Measurements from ENCODE around the gene TMEM229B. TPM values are rescaled to one million over a fixed set of nuclear protein-coding genes. Genes with fewer than 3 reads are reported as not detected.
"Not testable (repeated sequence)": the region's sequence is repeated elsewhere in the genome, so short reads cannot be mapped to it uniquely, and the experiment has no call there.

The TMEM229B gene
- total RNA-seq, 1 donor from 2014 or later = 1.8 TPM

GRCh38 chr14:67456732-67457131 lies 31.8 kb downstream of the TMEM229B start:
- H3K27me3 Mint-ChIP-seq (ENCODE audit: insufficient read depth) = peaks cover 10% of the 10 kb centered on the region
- no peaks in the 10 kb centered on the region for H3K36me3 Mint-ChIP-seq (ENCODE audit: low read depth)
- H3K27ac Mint-ChIP-seq = no peak overlapping the region
- H3K4me1 Mint-ChIP-seq (ENCODE audit: low read depth) = peaks cover 6% of the 10 kb centered on the region
- peaks cover 3% of the 10 kb centered on the region for H3K9me3 Mint-ChIP-seq
- intact Hi-C loops (cut with micrococcal nuclease) = no loop called here
- H3K4me3 Mint-ChIP-seq = no peak overlapping the region
- DNase-seq (ENCODE audit: low spot score) = no peak

- Mint-ChIP-seq H3K36me3 (ENCODE audit: low read depth) (no peaks in the 10 kb centered on the region), H3K9me3 (peaks cover 8% of the 10 kb centered on the region), H3K27me3 (ENCODE audit: insufficient read depth) (peaks cover 2% of the 10 kb centered on the region), H3K27ac (no peak overlapping the region), H3K4me3 (no peak overlapping the region), H3K4me1 (ENCODE audit: low read depth) (no peaks in the 10 kb centered on the region)
- no peak for DNase-seq (ENCODE audit: low spot score)
- intact Hi-C loops (cut with micrococcal nuclease) = no loop called here
Observed at GRCh38 chr14:67453575-67454300, 34.8 kb downstream of the TMEM229B start.

- H3K27ac Mint-ChIP-seq; H3K36me3 Mint-ChIP-seq (ENCODE audit: low read depth); DNase-seq (ENCODE audit: low spot score); intact Hi-C loops (cut with micrococcal nuclease); H3K9me3 Mint-ChIP-seq; H3K27me3 Mint-ChIP-seq (ENCODE audit: insufficient read depth); H3K4me3 Mint-ChIP-seq; H3K4me1 Mint-ChIP-seq (ENCODE audit: low read depth): not testable (repeated sequence)
Observed at GRCh38 chr14:67451667-67452066, 36.9 kb downstream of the TMEM229B start.

GRCh38 chr14:67449096-67449495 lies 39.4 kb downstream of the TMEM229B start:
- H3K9me3 Mint-ChIP-seq = peaks cover 5% of the 10 kb centered on the region

GRCh38 chr14:67447033-67447381 lies 41.5 kb downstream of the TMEM229B start:
- Mint-ChIP-seq H3K9me3 (peaks cover 5% of the 10 kb centered on the region), H3K36me3 (ENCODE audit: low read depth) (no peaks in the 10 kb centered on the region), H3K4me1 (ENCODE audit: low read depth) (no peaks in the 10 kb centered on the region), H3K27ac (peak overlapping the region; percentile 49), H3K27me3 (ENCODE audit: insufficient read depth) (peaks cover 20% of the 10 kb centered on the region), H3K4me3 (no peak overlapping the region)
- DNase-seq (ENCODE audit: low spot score) = no peak
- intact Hi-C loops (cut with micrococcal nuclease) = no loop called here

More at GRCh38 chr14:67449096-67449495, 39.4 kb downstream of the TMEM229B start:
- H3K36me3 Mint-ChIP-seq (ENCODE audit: low read depth) = no peaks in the 10 kb centered on the region
- H3K27me3 Mint-ChIP-seq (ENCODE audit: insufficient read depth) = peaks cover 11% of the 10 kb centered on the region
- H3K27ac Mint-ChIP-seq = no peak overlapping the region
- H3K4me1 Mint-ChIP-seq (ENCODE audit: low read depth) = no peaks in the 10 kb centered on the region
- no peak overlapping the region for H3K4me3 Mint-ChIP-seq
- DNase-seq (ENCODE audit: low spot score) = no peak
- intact Hi-C loops (cut with micrococcal nuclease) = no loop called here

GRCh38 chr14:67446371-67447032 lies 42.0 kb downstream of the TMEM229B start:
- Mint-ChIP-seq H3K36me3 (ENCODE audit: low read depth) (no peaks in the 10 kb centered on the region), H3K4me3 (no peak overlapping the region), H3K9me3 (peaks cover 5% of the 10 kb centered on the region), H3K27ac (no peak overlapping the region), H3K27me3 (ENCODE audit: insufficient read depth) (peaks cover 20% of the 10 kb centered on the region), H3K4me1 (ENCODE audit: low read depth) (no peaks in the 10 kb centered on the region)
- DNase-seq (ENCODE audit: low spot score) = no peak
- intact Hi-C loops (cut with micrococcal nuclease) = no loop called here

- H3K9me3 Mint-ChIP-seq = no peaks in the 10 kb centered on the region
- no peaks in the 10 kb centered on the region for H3K4me1 Mint-ChIP-seq (ENCODE audit: low read depth)
- intact Hi-C loops (cut with micrococcal nuclease) = no loop called here
- peaks cover 26% of the 10 kb centered on the region for H3K27me3 Mint-ChIP-seq (ENCODE audit: insufficient read depth)
- no peak overlapping the region for H3K27ac Mint-ChIP-seq
- DNase-seq (ENCODE audit: low spot score) = no peak
- H3K4me3 Mint-ChIP-seq = no peak overlapping the region
- H3K36me3 Mint-ChIP-seq (ENCODE audit: low read depth) = no peaks in the 10 kb centered on the region
Observed at GRCh38 chr14:67444395-67444794, 44.1 kb downstream of the TMEM229B start.

GRCh38 chr14:67442139-67442906 lies 46.2 kb downstream of the TMEM229B start:
- Mint-ChIP-seq H3K27me3 (ENCODE audit: insufficient read depth) (peaks cover 26% of the 10 kb centered on the region), H3K4me1 (ENCODE audit: low read depth) (no peaks in the 10 kb centered on the region), H3K36me3 (ENCODE audit: low read depth) (no peaks in the 10 kb centered on the region), H3K27ac (no peak overlapping the region), H3K9me3 (no peaks in the 10 kb centered on the region), H3K4me3 (no peak overlapping the region)
- intact Hi-C loops (cut with micrococcal nuclease) = no loop called here
- no peak for DNase-seq (ENCODE audit: low spot score)

- DNase-seq (ENCODE audit: low spot score) = no peak
- intact Hi-C loops (cut with micrococcal nuclease) = no loop called here
- Mint-ChIP-seq H3K4me3 (no peak overlapping the region), H3K27me3 (ENCODE audit: insufficient read depth) (peaks cover 26% of the 10 kb centered on the region), H3K9me3 (no peaks in the 10 kb centered on the region), H3K36me3 (ENCODE audit: low read depth) (no peaks in the 10 kb centered on the region), H3K27ac (no peak overlapping the region), H3K4me1 (ENCODE audit: low read depth) (no peaks in the 10 kb centered on the region)
Observed at GRCh38 chr14:67441672-67442071, 46.8 kb downstream of the TMEM229B start.

- Mint-ChIP-seq H3K27ac (no peak overlapping the region), H3K36me3 (ENCODE audit: low read depth) (no peaks in the 10 kb centered on the region), H3K4me3 (no peak overlapping the region), H3K9me3 (no peaks in the 10 kb centered on the region), H3K27me3 (ENCODE audit: insufficient read depth) (peaks cover 22% of the 10 kb centered on the region), H3K4me1 (ENCODE audit: low read depth) (no peaks in the 10 kb centered on the region)
- no peak for DNase-seq (ENCODE audit: low spot score)
- intact Hi-C loops (cut with micrococcal nuclease) = no loop called here
Observed at GRCh38 chr14:67441256-67441655, 47.3 kb downstream of the TMEM229B start.

GRCh38 chr14:67440513-67440912 lies 48.0 kb downstream of the TMEM229B start:
- no peaks in the 10 kb centered on the region for H3K4me1 Mint-ChIP-seq (ENCODE audit: low read depth)
- H3K27ac Mint-ChIP-seq = no peak overlapping the region
- no peaks in the 10 kb centered on the region for H3K36me3 Mint-ChIP-seq (ENCODE audit: low read depth)

GRCh38 chr14:67438969-67439368 lies 49.6 kb downstream of the TMEM229B start:
- H3K27ac Mint-ChIP-seq = no peak overlapping the region
- H3K27me3 Mint-ChIP-seq (ENCODE audit: insufficient read depth) = peaks cover 29% of the 10 kb centered on the region
- H3K9me3 Mint-ChIP-seq = no peaks in the 10 kb centered on the region
- intact Hi-C loops (cut with micrococcal nuclease) = no loop called here
- no peak overlapping the region for H3K4me3 Mint-ChIP-seq
- no peaks in the 10 kb centered on the region for H3K4me1 Mint-ChIP-seq (ENCODE audit: low read depth)
- H3K36me3 Mint-ChIP-seq (ENCODE audit: low read depth) = no peaks in the 10 kb centered on the region
- no peak for DNase-seq (ENCODE audit: low spot score)

More at GRCh38 chr14:67440513-67440912, 48.0 kb downstream of the TMEM229B start:
- Mint-ChIP-seq H3K9me3 (no peaks in the 10 kb centered on the region), H3K27me3 (ENCODE audit: insufficient read depth) (peaks cover 20% of the 10 kb centered on the region), H3K4me3 (no peak overlapping the region)
- intact Hi-C loops (cut with micrococcal nuclease) = no loop called here
- no peak for DNase-seq (ENCODE audit: low spot score)
